IPS-11a (cell line): ENCODE data around the gene RADIL.
A peak's percentile ranks its signal among the peaks of the same experiment; 100 is the strongest.
"Not testable (repeated sequence)": the region's sequence is repeated elsewhere in the genome, so short reads cannot be mapped to it uniquely, and the experiment has no call there.

Experiments used
- H3K4me3 ChIP-seq: one replicate; pipeline ENCODE4 v1.5.1; 2013; ENCODE audit warnings: low read depth, low read length, control low read depth

RADIL gene

GRCh38 chr7:4794171-4794570 is 89.3 kb downstream of the RADIL start:
- H3K4me3 ChIP-seq, result not testable (repeated sequence)

GRCh38 chr7:4793385-4793993 is 90.0 kb downstream of the RADIL start:
- H3K4me3 ChIP-seq, result not testable (repeated sequence)

- peak overlapping the region; percentile 39 for H3K4me3 ChIP-seq
Observed at GRCh38 chr7:4792537-4793126, 90.9 kb downstream of the RADIL start.

- peak overlapping the region; percentile 39 for H3K4me3 ChIP-seq
Observed at GRCh38 chr7:4791738-4792536, 91.6 kb downstream of the RADIL start.

GRCh38 chr7:4791101-4791737 is 92.3 kb downstream of the RADIL start:
- H3K4me3 ChIP-seq, result no peak overlapping the region

GRCh38 chr7:4790516-4790991 is 93.0 kb downstream of the RADIL start:
- H3K4me3 ChIP-seq, result no peak overlapping the region

GRCh38 chr7:4790078-4790465 is 93.4 kb downstream of the RADIL start:
- H3K4me3 ChIP-seq, result no peak overlapping the region

GRCh38 chr7:4789194-4790077 is 94.1 kb downstream of the RADIL start:
- no peak overlapping the region for H3K4me3 ChIP-seq

GRCh38 chr7:4788627-4789189 is 94.8 kb downstream of the RADIL start:
- H3K4me3 ChIP-seq, result no peak overlapping the region

GRCh38 chr7:4787947-4788626 is 95.4 kb downstream of the RADIL start:
- H3K4me3 ChIP-seq, result no peak overlapping the region

GRCh38 chr7:4787541-4787940 is 96.0 kb downstream of the RADIL start:
- no peak overlapping the region for H3K4me3 ChIP-seq

GRCh38 chr7:4786015-4786414 is 97.5 kb downstream of the RADIL start:
- no peak overlapping the region for H3K4me3 ChIP-seq

- H3K4me3 ChIP-seq, result no peak overlapping the region
Observed at GRCh38 chr7:4785371-4785770, 98.1 kb downstream of the RADIL start.

GRCh38 chr7:4784799-4785198 is 98.7 kb downstream of the RADIL start:
- no peak overlapping the region for H3K4me3 ChIP-seq

- H3K4me3 ChIP-seq, result no peak overlapping the region
Observed at GRCh38 chr7:4783762-4784351, 99.7 kb downstream of the RADIL start.

- no peak overlapping the region for H3K4me3 ChIP-seq
Observed at GRCh38 chr7:4783292-4783652, 100.2 kb downstream of the RADIL start.

GRCh38 chr7:4782333-4783291 is 100.9 kb downstream of the RADIL start:
- no peak overlapping the region for H3K4me3 ChIP-seq

GRCh38 chr7:4781366-4782069 is 102.0 kb downstream of the RADIL start:
- H3K4me3 ChIP-seq, result no peak overlapping the region
